G401 (cell line): Measurements from ENCODE around the gene MAPK11. TPM values are rescaled to one million over a fixed set of nuclear protein-coding genes. Genes with fewer than 3 reads are reported as not detected.

Source experiments
- DNase-seq: peaks from one replicate; pipeline ENCODE4 v3.0.0-alpha.2; 2015; ENCODE audit warnings: low spot score
- in situ Hi-C: cut with HindIII; loops from 2 replicates; pipeline ENCODE4 v1.10.0; 2016; ENCODE audit warnings: low sequenced_read_pairs, mixed read lengths
- total RNA-seq: library from RNA; depleted of rRNA; stranded (reverse); fragments of >200 nt; shearing (Covaris generic); gene quantifications from 2 replicates; pipeline ENCODE4 v1.2.3, GENCODE V29; 2014

MAPK11 gene
- total RNA-seq, 1 experiment from 2014 or later = 21.3 TPM

- DNase-seq = peak; percentile 4
- in situ Hi-C loops = no loop called here
Observed at GRCh38 chr22:50298266-50298637, 28.1 kb upstream of the MAPK11 start.

- peak; percentile 18 for DNase-seq
- in situ Hi-C loops = no loop called here
Observed at GRCh38 chr22:50297510-50298265, 27.5 kb upstream of the MAPK11 start.

GRCh38 chr22:50296658-50297490 lies 26.7 kb upstream of the MAPK11 start:
- in situ Hi-C loops = no loop called here
- DNase-seq = peak; percentile 47

GRCh38 chr22:50294319-50294656 lies 24.1 kb upstream of the MAPK11 start:
- no peak for DNase-seq
- in situ Hi-C loops = no loop called here

- in situ Hi-C loops = no loop called here
- no peak for DNase-seq
Observed at GRCh38 chr22:50293441-50294318, 23.5 kb upstream of the MAPK11 start.

- in situ Hi-C loops = no loop called here
- no peak for DNase-seq
Observed at GRCh38 chr22:50292643-50293440, 22.7 kb upstream of the MAPK11 start.

GRCh38 chr22:50289942-50290630 lies 19.9 kb upstream of the MAPK11 start:
- no peak for DNase-seq
- in situ Hi-C loops = loop anchor here (10.0 kb wide), 1 partner anchor 65 kb away; no protein-coding TSS in a partner anchor

GRCh38 chr22:50289151-50289941 lies 19.2 kb upstream of the MAPK11 start:
- DNase-seq = no peak
- in situ Hi-C loops = loop anchor here (10.0 kb wide), 1 partner anchor 65 kb away; no protein-coding TSS in a partner anchor

GRCh38 chr22:50287731-50288130 lies 17.6 kb upstream of the MAPK11 start:
- DNase-seq = no peak
- in situ Hi-C loops = loop anchor here (10.0 kb wide), 1 partner anchor 67 kb away; no protein-coding TSS in a partner anchor

GRCh38 chr22:50286701-50287318 lies 16.6 kb upstream of the MAPK11 start:
- DNase-seq = no peak
- in situ Hi-C loops = loop anchor here (10.0 kb wide), 1 partner anchor 68 kb away; no protein-coding TSS in a partner anchor

GRCh38 chr22:50286275-50286674 lies 16.1 kb upstream of the MAPK11 start:
- in situ Hi-C loops = loop anchor here (10.0 kb wide), 1 partner anchor 69 kb away; no protein-coding TSS in a partner anchor
- no peak for DNase-seq

GRCh38 chr22:50285568-50286229 lies 15.5 kb upstream of the MAPK11 start:
- in situ Hi-C loops = loop anchor here (10.0 kb wide), 1 partner anchor 69 kb away; no protein-coding TSS in a partner anchor

GRCh38 chr22:50284479-50284878 lies 14.3 kb upstream of the MAPK11 start:
- in situ Hi-C loops = loop anchor here (10.0 kb wide), 1 partner anchor 70 kb away; no protein-coding TSS in a partner anchor
- no peak for DNase-seq

More at GRCh38 chr22:50285568-50286229, 15.5 kb upstream of the MAPK11 start:
- DNase-seq = no peak

- in situ Hi-C loops = loop anchor here (10.0 kb wide), 1 partner anchor 71 kb away; no protein-coding TSS in a partner anchor
- no peak for DNase-seq
Observed at GRCh38 chr22:50283821-50284220, 13.6 kb upstream of the MAPK11 start.

GRCh38 chr22:50282361-50283155 lies 12.4 kb upstream of the MAPK11 start:
- DNase-seq = no peak

More at GRCh38 chr22:50282361-50283155, 12.4 kb upstream of the MAPK11 start:
- in situ Hi-C loops = loop anchor here (10.0 kb wide), 1 partner anchor 72 kb away; no protein-coding TSS in a partner anchor
